Inflammatory macrophage (primary cell): ENCODE measurements around the gene APOC3.

Experiments used
- DNase-seq, 2 donors: peaks; one replicate each; pipeline ENCODE4 v3.0.0-alpha.2; 2020 to 2022

APOC3 gene

GRCh38 chr11:116807601-116808261 is 22.0 kb upstream of the APOC3 start:
- no peak for DNase-seq

DNA sequence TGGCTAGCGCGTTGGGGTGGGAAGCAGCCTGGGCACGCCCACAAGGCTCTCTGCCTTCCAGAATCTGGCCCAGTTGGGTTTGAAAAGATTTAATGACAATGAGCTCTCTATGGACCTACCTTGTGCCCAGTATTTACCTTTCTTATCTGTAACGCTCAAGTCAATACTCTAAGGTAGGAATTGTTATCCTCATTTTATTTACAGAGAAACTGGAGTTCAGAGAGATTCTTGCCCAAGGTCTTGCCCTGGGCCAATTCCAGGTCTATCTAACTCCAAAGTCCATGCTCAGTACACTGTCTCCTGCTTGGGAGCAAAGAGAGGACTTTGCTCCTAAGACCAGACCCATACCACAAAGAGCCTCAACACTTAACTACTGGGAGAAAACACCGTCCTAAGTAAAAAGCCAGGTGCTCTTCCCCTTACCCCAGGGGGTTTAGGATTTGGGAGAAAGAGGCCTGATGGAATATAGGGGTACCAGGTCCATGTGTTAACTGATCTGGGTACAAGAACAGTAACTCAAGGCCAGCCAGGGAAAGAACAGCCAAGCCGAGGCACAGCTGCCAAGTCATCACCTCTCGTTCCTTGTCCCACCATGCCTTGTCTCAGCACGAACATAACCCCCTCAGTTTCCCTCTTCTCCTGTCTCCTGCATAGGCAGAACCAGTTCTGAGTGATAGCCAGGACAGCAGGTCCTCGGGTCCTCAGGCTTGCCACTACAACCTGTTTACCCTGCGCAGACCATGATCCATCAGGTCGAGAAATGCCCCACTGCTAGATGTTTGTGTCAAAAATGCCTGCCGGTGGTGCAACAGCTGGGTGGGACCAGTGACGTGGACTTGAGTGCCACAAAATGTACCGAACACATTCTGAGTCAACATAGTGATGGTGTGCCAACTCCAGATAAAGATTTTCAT is 21.2 kb upstream of the APOC3 start:
- no peak for DNase-seq

- DNase-seq: no peak
Measured at GRCh38 chr11:116811194-116811593, 18.5 kb upstream of the APOC3 start.

- no peak for DNase-seq
Measured at GRCh38 chr11:116812109-116812508, 17.6 kb upstream of the APOC3 start.

GRCh38 chr11:116813170-116813569 is 16.5 kb upstream of the APOC3 start:
- DNase-seq: no peak

- no peak for DNase-seq
Measured at GRCh38 chr11:116813781-116814471, 15.8 kb upstream of the APOC3 start.

- DNase-seq: no peak
Measured at GRCh38 chr11:116814502-116814901, 15.2 kb upstream of the APOC3 start.

GRCh38 chr11:116819049-116819448 is 10.7 kb upstream of the APOC3 start:
- no peak for DNase-seq

DNA sequence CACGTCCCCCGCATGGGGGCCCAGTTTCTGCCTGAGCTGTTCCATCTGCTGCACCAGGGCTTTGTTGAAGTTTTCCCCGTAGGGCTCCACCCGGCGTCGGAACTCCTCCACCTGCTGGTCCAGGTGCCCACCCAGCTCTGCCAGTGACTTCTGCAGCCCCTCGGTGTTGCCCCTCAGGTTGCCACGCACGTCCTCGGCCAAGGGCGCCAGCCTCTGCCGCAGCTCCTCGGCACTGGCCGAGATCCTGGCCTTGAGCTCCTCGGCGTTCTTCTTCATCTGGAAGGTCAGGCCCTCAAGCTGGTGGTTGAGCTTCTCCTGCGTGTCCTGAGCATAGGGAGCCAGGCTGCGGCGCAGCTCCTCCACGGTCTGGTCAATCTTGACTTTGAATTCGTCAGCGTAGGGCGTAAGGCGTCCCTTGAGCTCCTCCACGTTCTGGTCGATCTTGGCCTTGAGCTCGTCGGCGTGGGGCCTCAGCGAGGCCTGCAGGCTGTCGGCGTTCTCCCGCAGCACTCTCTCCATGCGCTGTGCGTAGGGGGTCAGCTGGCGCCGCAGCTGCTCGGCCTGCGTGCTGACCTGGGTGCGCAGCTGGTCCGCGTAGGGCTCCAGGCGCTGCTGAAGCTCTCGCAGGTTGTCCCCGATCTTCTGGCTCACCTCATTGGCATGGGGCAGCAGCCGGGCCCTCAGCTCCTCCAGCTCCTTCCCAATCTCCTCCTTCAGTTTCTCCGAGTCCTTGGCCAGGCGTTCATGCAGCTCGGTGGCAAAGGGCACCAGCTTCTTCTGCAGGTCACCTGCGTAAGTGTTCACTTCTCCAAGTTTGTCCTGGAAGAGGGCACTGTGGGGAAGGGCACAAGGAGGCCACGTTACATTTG is 8.4 kb upstream of the APOC3 start:
- no peak for DNase-seq

- no peak for DNase-seq
Measured at GRCh38 chr11:116822575-116822974, 7.1 kb upstream of the APOC3 start.

- DNase-seq: no peak
Measured at GRCh38 chr11:116823031-116823843, 6.5 kb upstream of the APOC3 start, which contains the start of gene APOA4. APOA4 (minus strand) TSS chr11:116823304; CDS start chr11:116823191, 113 bp downstream.

- DNase-seq: no peak
Measured at GRCh38 chr11:116825434-116825833, 4.3 kb upstream of the APOC3 start.

GRCh38 chr11:116825854-116826750 is 3.6 kb upstream of the APOC3 start:
- no peak for DNase-seq

DNA sequence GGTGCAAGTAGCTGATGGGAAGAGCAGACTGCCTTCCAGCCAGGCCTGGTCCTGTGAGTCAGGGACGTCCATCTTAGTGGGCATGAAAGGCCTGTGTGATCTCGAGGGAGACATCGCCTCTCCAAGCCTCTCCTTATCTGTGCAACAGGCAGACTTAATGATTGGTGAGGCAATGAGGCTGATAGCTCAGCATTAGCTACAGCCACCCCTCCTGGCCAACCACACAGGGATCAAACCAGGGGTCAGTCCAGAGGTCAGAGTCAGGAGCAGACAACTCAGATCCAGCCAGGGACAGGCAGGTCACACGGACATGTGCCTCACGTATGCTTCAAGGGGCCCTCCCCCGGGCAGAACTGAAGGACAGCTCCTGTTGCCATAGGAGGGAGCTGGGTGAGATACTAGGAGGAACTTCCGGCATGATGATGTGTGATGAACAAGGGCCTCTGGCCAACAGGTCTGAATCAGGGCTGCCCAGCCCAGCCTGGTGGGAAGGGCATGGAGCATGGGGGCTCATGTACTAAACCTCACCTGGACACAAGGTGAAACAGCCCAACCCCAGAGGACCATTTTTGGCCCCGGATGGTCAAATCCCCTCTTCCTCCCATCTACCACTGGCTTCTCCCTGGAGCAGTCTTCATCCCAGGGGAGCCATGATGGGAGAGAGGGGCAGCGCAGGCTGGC is 2.8 kb upstream of the APOC3 start:
- DNase-seq: no peak

DNA sequence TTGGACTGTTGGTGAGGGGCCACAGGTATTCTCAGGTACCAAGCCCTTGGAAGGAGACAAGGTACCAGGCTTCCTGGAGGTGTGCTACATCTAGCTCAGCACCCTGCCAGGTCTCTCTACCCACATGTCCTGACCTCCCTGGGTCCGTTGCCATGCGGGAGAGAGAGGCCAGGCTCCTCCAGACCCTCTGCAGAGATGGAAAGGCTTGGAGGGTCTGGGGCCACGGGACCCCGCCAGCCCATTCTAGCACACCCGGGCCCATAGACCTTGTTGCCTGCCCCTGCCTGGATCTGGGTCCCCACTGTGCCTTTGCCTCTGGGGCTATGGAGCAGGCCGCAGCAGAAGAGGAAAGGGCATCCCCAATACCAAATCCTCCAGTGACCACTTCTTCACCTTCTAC is 2.2 kb upstream of the APOC3 start:
- DNase-seq: no peak

DNA sequence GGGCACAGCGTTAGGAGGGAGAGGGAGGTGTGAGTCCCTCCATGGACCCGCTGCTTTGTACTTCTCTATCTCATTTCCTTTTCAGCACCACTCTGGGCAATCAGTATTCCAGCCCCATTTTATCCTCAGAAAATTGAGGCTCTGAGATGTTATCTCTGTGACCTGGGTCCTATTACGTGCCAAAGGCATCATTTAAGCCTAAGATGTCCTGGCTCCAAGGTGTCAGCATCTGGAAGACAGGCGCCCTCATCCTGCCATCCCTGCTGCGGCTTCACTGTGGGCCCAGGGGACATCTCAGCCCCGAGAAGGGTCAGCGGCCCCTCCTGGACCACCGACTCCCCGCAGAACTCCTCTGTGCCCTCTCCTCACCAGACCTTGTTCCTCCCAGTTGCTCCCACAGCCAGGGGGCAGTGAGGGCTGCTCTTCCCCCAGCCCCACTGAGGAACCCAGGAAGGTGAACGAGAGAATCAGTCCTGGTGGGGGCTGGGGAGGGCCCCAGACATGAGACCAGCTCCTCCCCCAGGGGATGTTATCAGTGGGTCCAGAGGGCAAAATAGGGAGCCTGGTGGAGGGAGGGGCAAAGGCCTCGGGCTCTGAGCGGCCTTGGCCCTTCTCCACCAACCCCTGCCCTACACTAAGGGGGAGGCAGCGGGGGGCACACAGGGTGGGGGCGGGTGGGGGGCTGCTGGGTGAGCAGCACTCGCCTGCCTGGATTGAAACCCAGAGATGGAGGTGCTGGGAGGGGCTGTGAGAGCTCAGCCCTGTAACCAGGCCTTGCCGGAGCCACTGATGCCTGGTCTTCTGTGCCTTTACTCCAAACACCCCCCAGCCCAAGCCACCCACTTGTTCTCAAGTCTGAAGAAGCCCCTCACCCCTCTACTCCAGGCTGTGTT is 829 bp upstream of the APOC3 start:
- no peak for DNase-seq

DNA sequence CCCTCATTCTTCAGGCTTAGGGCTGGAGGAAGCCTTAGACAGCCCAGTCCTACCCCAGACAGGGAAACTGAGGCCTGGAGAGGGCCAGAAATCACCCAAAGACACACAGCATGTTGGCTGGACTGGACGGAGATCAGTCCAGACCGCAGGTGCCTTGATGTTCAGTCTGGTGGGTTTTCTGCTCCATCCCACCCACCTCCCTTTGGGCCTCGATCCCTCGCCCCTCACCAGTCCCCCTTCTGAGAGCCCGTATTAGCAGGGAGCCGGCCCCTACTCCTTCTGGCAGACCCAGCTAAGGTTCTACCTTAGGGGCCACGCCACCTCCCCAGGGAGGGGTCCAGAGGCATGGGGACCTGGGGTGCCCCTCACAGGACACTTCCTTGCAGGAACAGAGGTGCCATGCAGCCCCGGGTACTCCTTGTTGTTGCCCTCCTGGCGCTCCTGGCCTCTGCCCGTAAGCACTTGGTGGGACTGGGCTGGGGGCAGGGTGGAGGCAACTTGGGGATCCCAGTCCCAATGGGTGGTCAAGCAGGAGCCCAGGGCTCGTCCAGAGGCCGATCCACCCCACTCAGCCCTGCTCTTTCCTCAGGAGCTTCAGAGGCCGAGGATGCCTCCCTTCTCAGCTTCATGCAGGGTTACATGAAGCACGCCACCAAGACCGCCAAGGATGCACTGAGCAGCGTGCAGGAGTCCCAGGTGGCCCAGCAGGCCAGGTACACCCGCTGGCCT is 641 bp downstream of the APOC3 start:
- no peak for DNase-seq

DNA sequence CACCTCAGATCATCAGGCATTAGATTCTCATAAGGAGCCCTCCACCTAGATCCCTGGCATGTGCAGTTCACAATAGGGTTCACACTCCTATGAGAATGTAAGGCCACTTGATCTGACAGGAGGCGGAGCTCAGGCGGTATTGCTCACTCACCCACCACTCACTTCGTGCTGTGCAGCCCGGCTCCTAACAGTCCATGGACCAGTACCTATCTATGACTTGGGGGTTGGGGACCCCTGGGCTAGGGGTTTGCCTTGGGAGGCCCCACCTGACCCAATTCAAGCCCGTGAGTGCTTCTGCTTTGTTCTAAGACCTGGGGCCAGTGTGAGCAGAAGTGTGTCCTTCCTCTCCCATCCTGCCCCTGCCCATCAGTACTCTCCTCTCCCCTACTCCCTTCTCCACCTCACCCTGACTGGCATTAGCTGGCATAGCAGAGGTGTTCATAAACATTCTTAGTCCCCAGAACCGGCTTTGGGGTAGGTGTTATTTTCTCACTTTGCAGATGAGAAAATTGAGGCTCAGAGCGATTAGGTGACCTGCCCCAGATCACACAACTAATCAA is 2.2 kb downstream of the APOC3 start:
- no peak for DNase-seq
